DOHH2 (cell line): ENCODE results near the gene RBFOX1.

ENCODE experiments used
- H3F3A ChIP-seq: fragments of 200-600 bp; sonication (generic), shearing (Covaris generic); 2 replicates; pipeline ENCODE4 v1.6.0; 2016; ENCODE audit warnings: antibody characterized with exemption, mild to moderate bottlenecking; ENCODE audit not compliant: control insufficient read depth, insufficient read depth
- H3K27ac ChIP-seq: fragments of 200-600 bp; sonication (generic); 2 replicates; pipeline ENCODE4 v1.5.1; 2014; ENCODE audit warnings: low read depth, mild to moderate bottlenecking, low read length, moderate library complexity
- H3K27me3 ChIP-seq: fragments of 200-600 bp; sonication (generic); 2 replicates; pipeline ENCODE4 v1.6.1; 2014; ENCODE audit warnings: mild to moderate bottlenecking, low read length, mixed read lengths; ENCODE audit not compliant: control insufficient read depth
- H3K36me3 ChIP-seq: fragments of 200-600 bp; sonication (generic); 2 replicates; pipeline ENCODE4 v1.6.1; 2014; ENCODE audit warnings: mild to moderate bottlenecking, low read length, moderate library complexity, mixed read lengths; ENCODE audit not compliant: control insufficient read depth
- H3K4me1 ChIP-seq: fragments of 200-600 bp; sonication (generic); 2 replicates; pipeline ENCODE4 v1.6.1; 2014; ENCODE audit warnings: mild to moderate bottlenecking, low read length, mixed read lengths; ENCODE audit not compliant: control insufficient read depth
- H3K4me2 ChIP-seq: fragments of 200-600 bp; sonication (generic); 2 replicates; pipeline ENCODE4 v1.6.0; 2014; ENCODE audit warnings: mild to moderate bottlenecking, low read length, moderate library complexity
- H3K4me3 ChIP-seq: fragments of 200-600 bp; sonication (generic); 2 replicates; pipeline ENCODE4 v1.5.1; 2014; ENCODE audit warnings: mild to moderate bottlenecking, low read length, mixed read lengths
- H3K79me2 ChIP-seq: fragments of 200-600 bp; sonication (generic); 2 replicates; pipeline ENCODE4 v1.6.1; 2014; ENCODE audit warnings: mild to moderate bottlenecking, low read length, mixed read lengths; ENCODE audit not compliant: control insufficient read depth
- H3K9me2 ChIP-seq: fragments of 200-600 bp; sonication (generic); replicated peaks from 2 replicates; pipeline ENCODE4 v1.6.1; 2014; ENCODE audit warnings: mild to moderate bottlenecking, low read length, mixed read lengths; ENCODE audit not compliant: control insufficient read depth
- H3K9me3 ChIP-seq: fragments of 200-600 bp; sonication (generic); 2 replicates; pipeline ENCODE4 v1.6.1; 2014; ENCODE audit warnings: antibody characterized with exemption, low read length, mixed read lengths; ENCODE audit not compliant: control insufficient read depth, insufficient read depth
- H4K20me1 ChIP-seq: fragments of 200-600 bp; sonication (generic); 2 replicates; pipeline ENCODE4 v1.6.0; 2014; ENCODE audit warnings: low read depth, mild to moderate bottlenecking, antibody characterized with exemption, low read length, moderate library complexity; ENCODE audit not compliant: control insufficient read depth, insufficient read depth
- CTCF ChIP-seq: fragments of 200-600 bp; sonication (generic); IDR thresholded peaks from one replicate; pipeline ENCODE4 v1.5.1; 2014; ENCODE audit warnings: antibody characterized with exemption, mild to moderate bottlenecking, low read depth, low read length; ENCODE audit not compliant: poor library complexity, severe bottlenecking
- EZH2phosphoT487 ChIP-seq: fragments of 200-600 bp; sonication (generic); IDR thresholded peaks from 2 replicates; pipeline ENCODE4 v1.6.1; 2017; ENCODE audit warnings: borderline replicate concordance, mild to moderate bottlenecking, antibody characterized with exemption, low read length, moderate library complexity, mixed read lengths

Gene RBFOX1

GRCh38 chr16:7602291-7602950, 269.8 kb downstream of the RBFOX1 start:
- Histone ChIP-seq H3K36me3 (no peaks in the 10 kb centered on the region), H3K27me3 (no peaks in the 10 kb centered on the region), H3K4me3 (no peak overlapping the region), H3K4me1 (no peaks in the 10 kb centered on the region), H4K20me1 (no peaks in the 10 kb centered on the region), H3K9me3 (no peaks in the 10 kb centered on the region), H3K27ac (no peak overlapping the region), H3K79me2 (no peaks in the 10 kb centered on the region), H3K9me2 (no peaks in the 10 kb centered on the region), H3K4me2 (no peak overlapping the region), H3F3A (no peaks in the 10 kb centered on the region)
- TF ChIP-seq CTCF (no peak), EZH2phosphoT487 (no peak)

- Histone ChIP-seq H4K20me1 (no peaks in the 10 kb centered on the region), H3K4me1 (no peaks in the 10 kb centered on the region), H3K9me2 (no peaks in the 10 kb centered on the region), H3K27me3 (no peaks in the 10 kb centered on the region), H3F3A (no peaks in the 10 kb centered on the region), H3K4me3 (no peak overlapping the region), H3K9me3 (no peaks in the 10 kb centered on the region), H3K27ac (no peak overlapping the region), H3K79me2 (no peaks in the 10 kb centered on the region), H3K36me3 (no peaks in the 10 kb centered on the region), H3K4me2 (no peak overlapping the region)
- TF ChIP-seq CTCF (no peak), EZH2phosphoT487 (no peak)
Measured at GRCh38 chr16:7605812-7606211, 273.2 kb downstream of the RBFOX1 start.

- TF ChIP-seq EZH2phosphoT487 (no peak), CTCF (no peak)
- Histone ChIP-seq H3K27me3 (no peaks in the 10 kb centered on the region), H4K20me1 (no peaks in the 10 kb centered on the region)
Measured at GRCh38 chr16:7612671-7613070, 280.0 kb downstream of the RBFOX1 start.

More at GRCh38 chr16:7612671-7613070, 280.0 kb downstream of the RBFOX1 start:
- Histone ChIP-seq H3K27ac (no peak overlapping the region), H3K4me1 (no peaks in the 10 kb centered on the region), H3K36me3 (no peaks in the 10 kb centered on the region), H3K9me2 (no peaks in the 10 kb centered on the region), H3K9me3 (peaks cover 4% of the 10 kb centered on the region; the same call in 1 of the 2 replicates), H3K79me2 (no peaks in the 10 kb centered on the region), H3K4me3 (no peak overlapping the region), H3K4me2 (no peak overlapping the region), H3F3A (no peaks in the 10 kb centered on the region)
